ENCODE data around the gene LAMB3.

DNA sequence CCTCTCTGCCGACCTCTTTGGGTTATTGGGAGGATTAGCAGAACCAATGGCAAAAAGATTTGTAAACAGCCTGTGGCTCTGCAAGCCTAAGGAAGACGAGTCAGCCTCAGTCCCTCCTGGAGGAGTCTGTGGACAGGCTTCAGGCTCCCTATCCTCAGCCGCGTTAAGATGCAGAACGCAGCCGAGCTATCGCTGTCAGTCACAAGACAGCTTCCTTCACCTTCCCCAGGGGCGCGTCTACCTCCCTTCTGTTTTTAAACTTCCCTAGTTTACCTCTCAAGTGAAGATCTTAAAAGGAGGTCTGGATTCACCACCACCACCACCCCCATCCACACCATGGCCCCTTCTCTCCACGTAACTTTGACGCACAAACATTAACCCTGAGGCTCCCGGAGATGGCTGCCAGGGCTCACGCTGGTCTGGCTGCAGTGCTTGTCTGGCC is 68.0 kb downstream of the LAMB3 start:
- TF ChIP-seq GATA3 (IDR thresholded peaks at IDR 0.05; ENCODE audit: low read depth, low read length) (no peak), GATA2 (IDR thresholded peaks at IDR 0.05; ENCODE audit: low read depth, low read length) (no peak)

All from SH-SY5Y (cell line).